ENCODE data around the gene ATP6V0E1. TPM values are rescaled to one million over a fixed set of nuclear protein-coding genes. Genes with fewer than 3 reads are reported as not detected.

The ATP6V0E1 gene
- total RNA-seq, 4 donors from 2014 or later = 46.2 to 175 (median 110) TPM

- DNase-seq = peak in 1 of 3 donors; percentile 57
- Histone ChIP-seq H3K27me3 (no peaks in the 10 kb centered on the region), H3K4me1 (peaks cover 0 to 35% (median 3%) of the 10 kb centered on the region in 4 donors), H3K9me3 (no peaks in the 10 kb centered on the region), H3K36me3 (no peaks in the 10 kb centered on the region), H3K4me3 (no peak overlapping the region), H3K27ac (no peak overlapping the region)
- TF ChIP-seq POLR2A (IDR thresholded peaks at IDR 0.05) = no peak
- TF ChIP-seq CTCF (IDR thresholded peaks at IDR 0.05) = peak in 3 of 6 experiments; percentile 18 to 23 (median 23)
Measured at GRCh38 chr5:173010547-173011464, 27.2 kb downstream of the ATP6V0E1 start.

- TF ChIP-seq POLR2A (IDR thresholded peaks at IDR 0.05) (no peak), CTCF (IDR thresholded peaks at IDR 0.05) (no peak)
- Histone ChIP-seq H3K36me3 (no peaks in the 10 kb centered on the region), H3K4me1 (peaks cover 0 to 41% (median 4%) of the 10 kb centered on the region in 4 donors), H3K9me3 (no peaks in the 10 kb centered on the region), H3K27me3 (no peaks in the 10 kb centered on the region), H3K4me3 (no peak overlapping the region), H3K27ac (no peak overlapping the region)
- no peak for DNase-seq
Measured at GRCh38 chr5:173011566-173011965, 28.0 kb downstream of the ATP6V0E1 start.

GRCh38 chr5:173012882-173013281, 29.3 kb downstream of the ATP6V0E1 start:
- TF ChIP-seq POLR2A (IDR thresholded peaks at IDR 0.05) = no peak
- DNase-seq = peak in 1 of 3 donors; percentile 56
- H3K36me3 ChIP-seq = no peaks in the 10 kb centered on the region
- H3K27me3 ChIP-seq = no peaks in the 10 kb centered on the region
- H3K4me3 ChIP-seq = no peak overlapping the region
- peaks cover 0 to 31% (median 2%) of the 10 kb centered on the region in 4 donors for H3K4me1 ChIP-seq
- no peaks in the 10 kb centered on the region for H3K9me3 ChIP-seq
- H3K27ac ChIP-seq = no peak overlapping the region

GRCh38 chr5:173014671-173015070, 31.1 kb downstream of the ATP6V0E1 start:
- no peak overlapping the region for H3K4me3 ChIP-seq
- no peaks in the 10 kb centered on the region for H3K27me3 ChIP-seq
- no peak for DNase-seq
- peaks cover 0 to 27% (median 2%) of the 10 kb centered on the region in 4 donors for H3K4me1 ChIP-seq
- H3K36me3 ChIP-seq = no peaks in the 10 kb centered on the region
- TF ChIP-seq POLR2A (IDR thresholded peaks at IDR 0.05) = no peak
- TF ChIP-seq CTCF (IDR thresholded peaks at IDR 0.05) = no peak
- no peak overlapping the region for H3K27ac ChIP-seq
- H3K9me3 ChIP-seq = no peaks in the 10 kb centered on the region

GRCh38 chr5:173015192-173015591, 31.6 kb downstream of the ATP6V0E1 start:
- no peak for DNase-seq
- no peaks in the 10 kb centered on the region for H3K9me3 ChIP-seq
- TF ChIP-seq POLR2A (IDR thresholded peaks at IDR 0.05) (no peak), CTCF (IDR thresholded peaks at IDR 0.05) (no peak)
- H3K27ac ChIP-seq = peak overlapping the region in 1 of 4 donors; percentile 43
- H3K4me1 ChIP-seq = peaks cover 0 to 27% (median 2%) of the 10 kb centered on the region in 4 donors
- H3K4me3 ChIP-seq = no peak overlapping the region
- no peaks in the 10 kb centered on the region for H3K27me3 ChIP-seq
- no peaks in the 10 kb centered on the region for H3K36me3 ChIP-seq

Data from Peyer's patch (tissue), 4 donors.